GM21825 (cell line): Measurements from ENCODE around the gene KCP.
"Not testable (repeated sequence)": the region's sequence is repeated elsewhere in the genome, so short reads cannot be mapped to it uniquely, and the experiment has no call there.

Source experiments
- ATAC-seq: cut with Tn5 transposase; IDR thresholded peaks from one replicate; pipeline ENCODE4 v1.9.1; 2021; ENCODE audit warnings: mild to moderate bottlenecking, moderate library complexity; ENCODE audit not compliant: unreplicated experiment

Gene KCP

GRCh38 chr7:128922496-128923410 lies 12.2 kb upstream of the KCP start:
- no peak for ATAC-seq

- ATAC-seq, result no peak
Measured at GRCh38 chr7:128921866-128922440, 11.4 kb upstream of the KCP start.

GRCh38 chr7:128920913-128921582 lies 10.5 kb upstream of the KCP start:
- ATAC-seq, result no peak

- ATAC-seq, result no peak
Measured at GRCh38 chr7:128919881-128920799, 9.6 kb upstream of the KCP start.

GRCh38 chr7:128919241-128919640 lies 8.7 kb upstream of the KCP start:
- ATAC-seq, result no peak

- no peak for ATAC-seq
Measured at GRCh38 chr7:128918016-128918665, 7.6 kb upstream of the KCP start.

GRCh38 chr7:128917122-128917521 lies 6.6 kb upstream of the KCP start:
- no peak for ATAC-seq

- no peak for ATAC-seq
Measured at GRCh38 chr7:128916643-128916915, 6.1 kb upstream of the KCP start.

GRCh38 chr7:128915841-128916642 lies 5.5 kb upstream of the KCP start:
- ATAC-seq, result no peak

GRCh38 chr7:128915271-128915819 lies 4.8 kb upstream of the KCP start:
- ATAC-seq, result peak; percentile 19

- peak; percentile 50 for ATAC-seq
Measured at GRCh38 chr7:128914566-128915151, 4.2 kb upstream of the KCP start.

GRCh38 chr7:128913870-128914565 lies 3.5 kb upstream of the KCP start:
- ATAC-seq, result no peak

GRCh38 chr7:128912709-128913495 lies 2.4 kb upstream of the KCP start:
- ATAC-seq, result not testable (repeated sequence)

GRCh38 chr7:128912281-128912680 lies 1.8 kb upstream of the KCP start:
- ATAC-seq, result no peak

- no peak for ATAC-seq
Measured at GRCh38 chr7:128911423-128912031, 1.0 kb upstream of the KCP start.

GRCh38 chr7:128909625-128910568 lies 612 bp downstream of the KCP start:
- no peak for ATAC-seq
